ENCODE results near the gene TNFAIP3.

DNA sequence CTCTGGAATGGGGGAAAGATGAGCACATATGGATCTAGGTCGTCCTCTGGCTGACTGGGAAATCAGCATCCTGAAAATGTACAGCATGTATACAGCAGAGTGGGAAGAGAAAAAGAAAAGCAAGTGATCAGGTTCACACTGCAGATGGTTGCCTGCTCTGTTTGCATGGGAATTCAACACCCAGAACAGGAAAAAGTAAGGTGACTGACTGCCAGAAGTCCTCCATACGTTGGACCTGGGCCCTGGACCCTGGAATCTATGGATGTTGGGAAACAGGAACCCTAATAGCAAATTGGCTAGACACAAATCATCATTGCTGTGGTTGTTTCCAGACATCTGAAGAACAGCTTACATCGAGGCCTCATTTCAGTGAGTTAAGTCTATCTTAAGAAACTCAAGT, 30.3 kb upstream of the TNFAIP3 start:
- no peak for TF ChIP-seq ZNF274 (IDR thresholded peaks at IDR 0.05; ENCODE audit: low read depth, low read length)
- no peak for TF ChIP-seq YY1 (IDR thresholded peaks at IDR 0.05; ENCODE audit: insufficient read depth, insufficient read length)

All from NT2/D1 (cell line).